HG03432 (cell line): ENCODE measurements around the gene KCNJ4.

Experiments used
- ATAC-seq: cut with Tn5 transposase; IDR thresholded peaks from one replicate; pipeline ENCODE4 v1.9.1; 2021; ENCODE audit warnings: mild to moderate bottlenecking, moderate library complexity; ENCODE audit not compliant: unreplicated experiment

Gene KCNJ4

DNA sequence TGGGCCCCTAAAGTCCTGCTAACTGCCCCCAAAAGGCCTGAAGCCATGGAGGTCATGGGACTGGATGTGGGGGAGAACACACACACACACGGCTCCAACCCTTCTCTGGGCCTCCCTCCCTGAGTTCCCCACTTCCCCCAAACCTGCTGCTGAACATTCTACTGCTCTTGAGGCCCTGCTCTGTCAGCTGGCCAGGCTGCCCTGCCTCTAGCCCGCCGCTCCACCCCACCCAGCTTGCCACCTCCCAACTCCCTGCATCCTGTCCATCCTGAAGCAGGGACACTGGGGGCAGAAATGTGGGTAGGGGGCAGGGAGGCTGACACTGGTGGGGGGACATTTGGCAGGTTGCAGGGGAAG, 1.0 kb downstream of the KCNJ4 start:
- ATAC-seq: no peak

DNA sequence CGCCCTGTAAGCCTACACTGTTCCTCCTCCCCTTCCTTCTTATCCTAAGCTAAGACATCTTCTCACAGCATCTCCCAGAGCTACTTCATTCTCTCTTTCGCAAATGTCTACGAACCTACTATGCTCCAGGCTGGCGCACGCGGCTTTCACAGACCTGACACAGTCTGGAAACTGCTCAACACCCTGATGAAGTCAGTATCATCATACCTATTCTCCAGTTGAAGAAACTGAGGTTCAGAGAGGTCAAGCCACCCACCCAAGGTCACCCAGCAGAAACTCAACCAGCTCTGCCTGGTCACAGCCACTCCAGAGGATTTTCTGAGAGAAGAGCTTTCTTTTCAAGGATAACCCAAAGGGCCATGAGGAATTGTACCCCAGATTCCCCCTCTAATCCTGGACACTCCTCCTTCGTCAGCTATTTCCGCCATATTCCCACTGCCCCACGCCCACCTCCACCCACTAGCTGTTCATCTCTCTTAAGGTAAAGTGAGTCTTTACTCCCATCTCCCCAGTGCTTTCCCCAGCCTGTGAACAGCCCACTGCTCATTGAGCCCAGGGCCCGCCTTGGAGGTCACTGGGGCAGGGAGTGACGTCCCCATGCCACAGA, 1.8 kb downstream of the KCNJ4 start:
- ATAC-seq: no peak

GRCh38 chr22:38452373-38453065, 2.5 kb downstream of the KCNJ4 start:
- no peak for ATAC-seq

DNA sequence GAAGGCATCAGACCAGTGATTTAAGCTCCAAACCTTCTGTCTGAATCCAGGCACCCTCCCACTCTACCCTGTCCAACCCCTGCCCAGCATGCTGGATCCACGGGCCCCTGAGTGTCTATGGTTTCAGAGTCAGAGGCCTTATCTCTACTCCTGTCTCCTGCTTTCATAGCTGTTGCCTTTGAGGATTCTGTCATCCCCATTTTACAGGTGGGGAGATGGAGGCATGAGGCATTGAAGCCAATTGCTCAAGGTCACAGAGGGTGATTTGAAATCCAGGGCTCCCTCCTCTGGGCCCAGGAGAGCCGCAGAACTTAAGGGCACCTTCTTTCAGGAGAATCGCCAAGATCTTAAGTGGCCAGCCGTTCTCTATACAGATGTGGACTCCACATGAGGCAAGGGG, 3.1 kb downstream of the KCNJ4 start:
- ATAC-seq: no peak

- ATAC-seq: no peak
These were observed 3.6 kb downstream of the KCNJ4 start for GRCh38 chr22:38451404-38451803.

DNA sequence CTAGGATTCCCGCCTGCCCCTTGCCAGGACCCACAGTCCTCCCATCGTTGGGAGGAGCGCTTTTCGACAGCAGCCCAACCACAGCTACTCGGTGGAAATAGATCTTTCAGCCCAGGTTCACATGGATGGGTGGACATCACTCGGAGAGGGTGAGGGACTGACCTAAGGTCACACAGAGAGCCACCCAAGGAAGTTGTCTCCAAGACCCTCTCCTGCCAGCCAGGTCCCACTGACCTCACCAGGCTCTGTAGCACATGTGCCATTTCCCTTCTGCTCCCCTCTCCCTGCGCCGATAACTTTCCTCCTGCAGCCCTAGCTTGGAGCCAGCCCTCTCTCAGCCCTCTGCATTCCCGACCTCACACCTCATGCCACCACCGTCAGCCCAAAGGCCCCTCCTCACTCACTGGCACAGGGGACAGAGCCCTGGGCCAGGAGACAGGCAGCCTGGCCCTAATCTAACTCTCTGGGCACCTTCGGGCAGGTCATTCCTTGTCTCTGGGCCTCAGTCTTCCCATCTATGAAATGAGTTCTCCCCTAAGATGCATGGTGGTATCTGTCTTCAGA, 4.7 kb downstream of the KCNJ4 start:
- ATAC-seq: no peak

- ATAC-seq: no peak
These were observed 5.2 kb downstream of the KCNJ4 start for GRCh38 chr22:38449776-38450175.

GRCh38 chr22:38448945-38449745, 5.9 kb downstream of the KCNJ4 start:
- no peak for ATAC-seq

- ATAC-seq: no peak
These were observed 8.9 kb downstream of the KCNJ4 start for GRCh38 chr22:38446018-38446601.

- ATAC-seq: no peak
These were observed 10.2 kb downstream of the KCNJ4 start for GRCh38 chr22:38444783-38445182.

GRCh38 chr22:38443628-38444521, 11.1 kb downstream of the KCNJ4 start:
- no peak for ATAC-seq

DNA sequence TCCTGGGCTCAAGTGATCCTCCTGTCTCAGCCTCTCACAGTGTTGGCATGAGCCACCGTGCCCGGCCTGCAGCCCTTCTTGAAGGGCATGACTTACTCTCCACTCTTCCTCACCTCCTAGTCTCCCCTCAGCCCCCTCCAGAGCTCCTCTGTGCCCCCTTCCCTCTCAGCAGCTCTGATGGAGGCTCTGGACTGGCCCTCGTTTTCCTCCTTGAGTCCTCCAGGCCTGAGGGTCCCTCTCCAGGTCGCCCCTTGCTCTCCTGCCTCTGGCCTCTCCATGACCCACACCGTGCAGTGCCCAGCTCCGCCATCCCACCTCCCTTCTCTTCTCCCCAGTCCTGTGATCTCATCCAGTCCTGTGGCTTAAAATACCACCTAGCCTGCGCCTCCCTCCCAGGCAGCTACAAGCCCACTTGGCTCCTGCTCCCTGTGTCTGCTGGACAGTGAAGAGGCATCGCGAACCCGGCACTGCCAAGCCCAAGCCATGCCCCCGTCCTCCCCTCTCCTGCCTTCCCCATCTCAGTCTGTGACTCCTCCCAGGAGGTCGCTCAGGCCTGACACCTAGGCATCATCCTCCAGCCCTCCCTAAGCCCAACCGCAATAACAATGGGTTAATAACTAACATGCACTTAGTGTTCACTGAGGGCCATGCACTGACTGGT, 11.9 kb downstream of the KCNJ4 start:
- no peak for ATAC-seq

DNA sequence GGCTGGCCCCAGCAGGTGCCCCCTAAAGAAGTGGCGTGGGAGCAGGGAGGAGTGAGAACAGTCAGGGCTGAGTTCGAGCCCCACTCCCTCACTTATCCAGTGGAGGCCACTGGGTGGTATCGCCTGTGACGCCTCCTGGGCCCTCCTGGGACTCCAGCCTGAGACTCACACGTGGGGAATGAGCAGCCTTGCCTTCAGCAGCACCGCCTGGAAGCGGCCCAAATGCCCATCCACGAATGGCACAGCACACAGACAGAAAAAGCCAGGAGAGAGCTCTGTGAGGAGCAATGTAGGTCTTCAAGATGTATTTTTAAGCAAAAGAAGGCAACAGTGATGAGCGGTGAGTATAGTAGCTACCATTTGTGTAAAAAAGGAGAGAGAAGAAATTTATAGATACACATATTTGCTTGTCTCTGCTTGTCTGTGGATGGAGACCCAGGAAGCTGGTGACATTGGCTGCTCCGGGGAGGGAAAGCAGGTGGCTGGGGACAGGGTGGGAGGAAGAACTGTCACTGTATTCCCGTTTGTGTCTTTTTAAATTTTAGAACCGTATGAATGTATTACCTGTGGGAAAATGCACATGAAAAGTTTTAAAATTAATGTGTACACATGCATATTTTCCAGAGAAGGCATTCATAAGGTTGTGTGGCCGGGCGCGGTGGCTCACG, 13.2 kb downstream of the KCNJ4 start:
- no peak for ATAC-seq

GRCh38 chr22:38440747-38441350, 14.2 kb downstream of the KCNJ4 start:
- no peak for ATAC-seq

GRCh38 chr22:38437416-38437815, 17.6 kb downstream of the KCNJ4 start:
- no peak for ATAC-seq

DNA sequence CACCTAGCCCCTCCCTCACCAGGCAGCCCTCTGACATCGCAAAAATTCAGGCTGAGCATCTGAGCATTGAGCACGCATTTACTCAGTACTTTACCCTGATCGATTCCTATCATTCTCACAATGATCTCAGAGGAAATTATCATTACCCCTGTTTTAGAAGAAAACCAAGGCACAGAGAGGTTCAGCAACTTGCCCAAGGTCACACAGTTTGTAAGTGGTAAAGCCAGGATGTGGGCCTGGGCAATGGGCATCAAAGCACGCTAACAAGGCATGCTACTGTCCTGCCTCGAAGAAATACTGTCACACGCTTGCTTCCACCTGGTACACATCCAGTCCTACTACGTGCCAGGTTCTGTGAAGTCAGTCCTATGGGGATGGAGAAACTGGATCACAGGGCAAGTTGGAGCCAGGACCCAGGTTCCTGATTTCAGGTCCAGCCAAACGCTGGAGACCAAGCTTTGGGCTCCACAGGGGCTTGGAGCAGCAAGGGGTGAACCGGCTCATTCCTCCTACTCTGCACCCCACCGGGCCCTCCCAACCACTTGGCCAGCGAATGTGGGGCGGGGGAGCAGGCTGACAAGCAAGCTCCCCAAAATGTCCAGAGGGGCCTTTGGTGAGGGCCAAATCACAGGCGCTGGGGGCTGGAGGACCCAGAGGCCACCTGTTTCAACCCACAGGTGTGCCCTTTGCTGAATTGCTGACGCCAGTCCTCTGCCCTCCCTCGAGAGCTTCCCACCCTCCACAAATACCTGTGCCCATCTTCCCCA, 18.2 kb downstream of the KCNJ4 start:
- no peak for ATAC-seq

DNA sequence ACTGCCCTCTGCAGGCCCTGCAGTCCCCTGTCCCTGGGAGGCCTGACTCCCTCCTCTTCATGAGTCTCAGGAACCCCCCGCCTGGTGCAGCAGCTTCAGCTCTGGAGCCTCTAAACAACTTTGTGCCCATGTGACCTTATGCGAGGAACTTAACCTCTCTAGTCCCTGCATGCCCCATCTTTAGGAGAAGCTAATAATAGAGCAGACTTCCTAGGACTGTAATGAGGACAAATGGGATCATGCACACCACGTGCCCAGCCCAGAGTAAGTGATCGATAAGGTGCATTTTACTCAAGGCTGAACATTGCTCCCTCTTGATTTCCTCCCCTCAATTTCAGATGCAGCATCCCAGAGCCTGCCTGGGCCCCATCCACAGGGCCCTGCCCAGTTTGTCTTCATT, 19.0 kb downstream of the KCNJ4 start:
- ATAC-seq: no peak

GRCh38 chr22:38435010-38435409, 20.0 kb downstream of the KCNJ4 start:
- ATAC-seq: no peak
